H9 (cell line): ENCODE results near the gene CCDC70. TPM values are rescaled to one million over a fixed set of nuclear protein-coding genes. Genes with fewer than 3 reads are reported as not detected.

Experiments used
- DNase-seq: peaks from one replicate; pipeline ENCODE4 v3.0.0-alpha.2; 2017
- H2AFZ ChIP-seq: one replicate; pipeline ENCODE4 v1.6.1; 2013; ENCODE audit warnings: mild to moderate bottlenecking, low read length, control low read depth, moderate library complexity
- H2AK5ac ChIP-seq: 2 replicates; pipeline ENCODE4 v1.6.1; 2013; ENCODE audit warnings: low read length, control low read depth, mixed read lengths; ENCODE audit not compliant: insufficient read length
- H2BK120ac ChIP-seq: one replicate; pipeline ENCODE4 v1.6.1; 2013; ENCODE audit warnings: low read depth, mild to moderate bottlenecking, low read length, control low read depth, inconsistent platforms; ENCODE audit not compliant: poor library complexity, severe bottlenecking
- H2BK12ac ChIP-seq: 2 replicates; pipeline ENCODE4 v1.6.1; 2013; ENCODE audit warnings: low read length, control low read depth, mixed read lengths, low read depth; ENCODE audit not compliant: insufficient read length
- H2BK15ac ChIP-seq: 2 replicates; pipeline ENCODE4 v1.6.1; 2013; ENCODE audit warnings: low read depth, low read length, control low read depth
- H2BK20ac ChIP-seq: one replicate; pipeline ENCODE4 v1.6.1; 2013; ENCODE audit warnings: low read depth, mild to moderate bottlenecking, low read length, control low read depth, inconsistent platforms; ENCODE audit not compliant: poor library complexity, severe bottlenecking
- H2BK5ac ChIP-seq: 2 replicates; pipeline ENCODE4 v1.6.1; 2013; ENCODE audit warnings: low read length, control low read depth, mixed read lengths; ENCODE audit not compliant: insufficient read length
- H3K14ac ChIP-seq: 2 replicates; pipeline ENCODE4 v1.6.1; 2013; ENCODE audit warnings: low read length, control low read depth; ENCODE audit not compliant: insufficient read depth
- H3K18ac ChIP-seq: 2 replicates; pipeline ENCODE4 v1.6.1; 2013; ENCODE audit warnings: low read depth, mild to moderate bottlenecking, mixed read lengths, low read length, control low read depth; ENCODE audit not compliant: insufficient read length
- H3K23ac ChIP-seq: 2 replicates; pipeline ENCODE4 v1.6.1; 2013; ENCODE audit warnings: low read length, control low read depth, mixed read lengths, low read depth; ENCODE audit not compliant: insufficient read length
- H3K23me2 ChIP-seq: 2 replicates; pipeline ENCODE4 v1.6.1; 2013; ENCODE audit warnings: low read depth, mild to moderate bottlenecking, mixed read lengths, low read length, control low read depth; ENCODE audit not compliant: insufficient read length, poor library complexity, severe bottlenecking
- H3K27ac ChIP-seq: 2 replicates; pipeline ENCODE4 v1.5.1; 2013; ENCODE audit warnings: low read length, control low read depth, mixed read lengths, low read depth; ENCODE audit not compliant: insufficient read length
- H3K27me3 ChIP-seq: 2 replicates; pipeline ENCODE4 v1.6.1; 2013; ENCODE audit warnings: low read length, control low read depth, inconsistent platforms; ENCODE audit not compliant: insufficient read depth
- H3K4ac ChIP-seq: 2 replicates; pipeline ENCODE4 v1.6.1; 2013; ENCODE audit warnings: low read depth, mild to moderate bottlenecking, control low read depth, inconsistent platforms, low read length, moderate library complexity
- H3K4me1 ChIP-seq: 2 replicates; pipeline ENCODE4 v1.6.1; 2013; ENCODE audit warnings: low read length, control low read depth, inconsistent platforms; ENCODE audit not compliant: insufficient read depth
- H3K4me2 ChIP-seq: 2 replicates; pipeline ENCODE4 v1.6.1; 2013; ENCODE audit warnings: low read length, control low read depth, mixed read lengths; ENCODE audit not compliant: insufficient read length, insufficient read depth
- H3K56ac ChIP-seq: 2 replicates; pipeline ENCODE4 v1.6.1; 2013; ENCODE audit warnings: low read depth, mild to moderate bottlenecking, mixed read lengths, low read length, control low read depth; ENCODE audit not compliant: insufficient read length
- H3K79me1 ChIP-seq: 2 replicates; pipeline ENCODE4 v1.6.1; 2013; ENCODE audit warnings: low read depth, mild to moderate bottlenecking, moderate library complexity, low read length, control low read depth, inconsistent platforms; ENCODE audit not compliant: insufficient read depth, poor library complexity, severe bottlenecking
- H3K79me2 ChIP-seq: 2 replicates; pipeline ENCODE4 v1.6.1; 2013; ENCODE audit warnings: low read length, control low read depth, inconsistent platforms; ENCODE audit not compliant: insufficient read depth
- H3K9ac ChIP-seq: 2 replicates; pipeline ENCODE4 v1.6.1; 2013; ENCODE audit warnings: low read length, control low read depth, mixed read lengths; ENCODE audit not compliant: insufficient read length; ENCODE audit errors: extremely low read depth
- H3K9me3 ChIP-seq: one replicate; pipeline ENCODE4 v1.6.1; 2013; ENCODE audit warnings: low read depth, low read length, inconsistent platforms; ENCODE audit not compliant: control insufficient read depth
- H3T11ph ChIP-seq: one replicate; pipeline ENCODE4 v1.6.1; 2013; ENCODE audit warnings: mild to moderate bottlenecking, low read length, control low read depth, inconsistent platforms
- H4K20me1 ChIP-seq: one replicate; pipeline ENCODE4 v1.6.1; 2013; ENCODE audit not compliant: control insufficient read depth, insufficient read length, insufficient read depth
- H4K5ac ChIP-seq: 2 replicates; pipeline ENCODE4 v1.6.1; 2013; ENCODE audit warnings: low read depth, mild to moderate bottlenecking, mixed read lengths, low read length, control low read depth; ENCODE audit not compliant: insufficient read length
- H4K8ac ChIP-seq: replicated peaks from 2 replicates; pipeline ENCODE4 v1.6.1; 2013; ENCODE audit warnings: low read length, control low read depth, mixed read lengths, low read depth; ENCODE audit not compliant: insufficient read length
- H4K91ac ChIP-seq: 2 replicates; pipeline ENCODE4 v1.6.1; 2013; ENCODE audit warnings: low read depth, mild to moderate bottlenecking, moderate library complexity, mixed read lengths, low read length, control low read depth; ENCODE audit not compliant: insufficient read length
- H3K27ac Mint-ChIP-seq, 3 experiments: 2 replicates in 2 of 3; 3 replicates in 1 of 3; pipeline ENCODE4 v1.8.0; 2020 to 2021; ENCODE audit warnings: mixed read lengths in 3 of 3, mild to moderate bottlenecking in 1 of 3, moderate library complexity in 1 of 3
- H3K27me3 Mint-ChIP-seq: 2 replicates; pipeline ENCODE4 v1.8.0; 2021; ENCODE audit warnings: low read depth, mild to moderate bottlenecking, moderate library complexity, mixed read lengths
- H3K36me3 Mint-ChIP-seq, 3 experiments: 2 replicates in 2 of 3; 3 replicates in 1 of 3; pipeline ENCODE4 v1.8.0; 2020 to 2021; ENCODE audit warnings: low read depth in 3 of 3, mixed read lengths in 3 of 3; ENCODE audit not compliant: insufficient read depth in 1 of 3
- H3K4me1 Mint-ChIP-seq, 2 experiments: 2 replicates each; pipeline ENCODE4 v1.8.0; 2020; ENCODE audit warnings: mixed read lengths in 2 of 2
- H3K4me3 Mint-ChIP-seq, 2 experiments: 2 replicates in 1 of 2; 3 replicates in 1 of 2; pipeline ENCODE4 v1.8.0; 2020 to 2021; ENCODE audit warnings: mild to moderate bottlenecking in 2 of 2, mixed read lengths in 2 of 2, moderate library complexity in 1 of 2
- H3K9me3 Mint-ChIP-seq, 2 experiments: 2 replicates in 1 of 2; 3 replicates in 1 of 2; pipeline ENCODE4 v1.8.0; 2020; ENCODE audit warnings: mild to moderate bottlenecking in 2 of 2, mixed read lengths in 2 of 2, moderate library complexity in 1 of 2
- CTCF ChIP-seq: fragments of 200-600 bp; sonication (generic); conservative IDR thresholded peaks from 3 replicates; pipeline ENCODE4 v1.8.0; 2021; ENCODE audit warnings: antibody characterized with exemption, mild to moderate bottlenecking
- WGBS: extraction: QIAGEN DNeasy Blood & Tissue Kit; methylation state at CpG from one replicate; pipeline ENCODE4 v1.1.7; 2013; ENCODE audit warnings: missing lambda C conversion rate, low lambda C conversion rate, mixed read lengths; ENCODE audit not compliant: insufficient read length; ENCODE audit errors: extremely low coverage; 5-methylcytosine and 5-hydroxymethylcytosine counted together
- total RNA-seq: library from RNA; stranded (reverse); gene quantifications from 2 replicates; pipeline ENCODE4 v1.2.1, GENCODE V29; 2021

Gene CCDC70
- total RNA-seq, 1 experiment from 2014 or later: not detected

- Histone ChIP-seq H2BK12ac (no peak overlapping the region), H2AK5ac (no peak overlapping the region), H2BK5ac (no peak overlapping the region), H3K4me1 (no peaks in the 10 kb centered on the region), H3K79me2 (no peaks in the 10 kb centered on the region), H2BK15ac (no peak overlapping the region), H4K20me1 (no peaks in the 10 kb centered on the region), H4K5ac (no peak overlapping the region), H3K27ac (no peak overlapping the region), H3K4ac (no peak overlapping the region), H3T11ph (no peak overlapping the region), H3K23ac (no peak overlapping the region), H3K9me3 (no peaks in the 10 kb centered on the region), H4K91ac (no peak overlapping the region), H2BK120ac (no peak overlapping the region), H4K8ac (no peak overlapping the region), H2BK20ac (no peak overlapping the region), H3K79me1 (no peaks in the 10 kb centered on the region), H3K23me2 (no peaks in the 10 kb centered on the region), H3K18ac (no peak overlapping the region), H2AFZ (no peak overlapping the region), H3K4me2 (no peak overlapping the region), H3K14ac (no peak overlapping the region), H3K9ac (no peak overlapping the region), H3K27me3 (no peaks in the 10 kb centered on the region), H3K56ac (no peak overlapping the region)
- H3K36me3 Mint-ChIP-seq: no peaks in the 10 kb centered on the region
- no peaks in the 10 kb centered on the region; a peak in 1 of 5 replicates for H3K9me3 Mint-ChIP-seq
- no peak for TF ChIP-seq CTCF
- H3K4me3 Mint-ChIP-seq: no peak overlapping the region
- no CpG with 5 or more reads among the region's 10 CpGs for WGBS
- peak; percentile 17 for DNase-seq
- H3K4me1 Mint-ChIP-seq: peaks cover 6 to 7% of the 10 kb centered on the region in 2 experiments; a peak in 2 of 4 replicates
- peak overlapping the region in 1 of 3 experiments; percentile 3; a peak in 1 of 7 replicates for H3K27ac Mint-ChIP-seq
- no peaks in the 10 kb centered on the region; the same call in none of the 2 replicates for H3K27me3 Mint-ChIP-seq
Observed at GRCh38 chr13:51839711-51840540, 21.8 kb upstream of the CCDC70 start.
